GM19397 (cell line): ENCODE data around the gene RNF152.

Experiments used
- ATAC-seq: cut with Tn5 transposase; IDR thresholded peaks from one replicate; pipeline ENCODE4 v1.9.1; 2021; ENCODE audit warnings: mild to moderate bottlenecking, moderate library complexity; ENCODE audit not compliant: unreplicated experiment

The RNF152 gene

DNA sequence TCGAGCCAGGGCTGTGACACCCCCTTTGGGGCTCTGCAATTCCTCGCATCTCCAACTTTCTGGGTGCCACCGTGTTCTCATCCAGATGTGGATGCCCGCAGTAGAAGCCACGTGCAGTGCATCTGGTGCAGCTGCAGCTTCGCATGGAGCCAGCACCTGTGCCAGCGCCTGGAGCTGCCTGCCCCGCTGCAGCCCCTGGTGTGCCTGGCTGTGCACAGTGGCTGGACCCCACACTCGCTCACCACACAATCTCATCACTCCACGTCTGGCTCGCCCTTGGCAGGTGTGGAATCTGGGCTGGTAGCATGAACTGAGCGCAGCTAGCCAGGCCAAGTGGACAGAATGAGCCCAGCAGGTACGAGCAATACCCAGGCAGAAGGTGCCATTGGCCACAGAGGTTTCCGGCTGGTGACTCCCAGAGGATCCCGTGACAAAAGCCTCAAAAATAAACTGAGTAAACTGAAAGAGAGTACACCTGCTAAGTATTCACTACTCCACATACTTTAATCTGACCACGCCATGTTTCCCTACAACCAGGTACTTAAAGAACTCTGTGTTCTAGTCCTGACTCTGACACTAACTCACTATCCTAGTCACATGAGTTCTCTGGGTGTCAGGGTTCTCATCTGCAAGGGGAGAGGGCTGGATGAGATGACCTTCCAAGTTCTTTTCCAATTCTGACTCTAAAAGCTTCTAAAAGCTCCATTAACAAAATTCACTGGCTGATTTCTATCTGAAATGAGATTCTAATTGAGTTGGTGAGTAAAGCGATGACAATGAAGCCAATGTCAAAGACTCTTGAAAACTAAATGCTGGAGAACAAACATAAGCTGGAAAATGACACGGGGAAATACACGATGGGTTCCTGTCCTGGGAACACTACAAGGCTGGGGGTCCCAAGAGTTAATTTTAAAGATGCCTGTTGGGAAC, 37.1 kb downstream of the RNF152 start:
- ATAC-seq = no peak

- no peak for ATAC-seq
Observed at GRCh38 chr18:61854578-61855448, 38.0 kb downstream of the RNF152 start.

- ATAC-seq = no peak
Observed at GRCh38 chr18:61853855-61854254, 39.0 kb downstream of the RNF152 start.

GRCh38 chr18:61852496-61852895, 40.3 kb downstream of the RNF152 start:
- ATAC-seq = no peak

DNA sequence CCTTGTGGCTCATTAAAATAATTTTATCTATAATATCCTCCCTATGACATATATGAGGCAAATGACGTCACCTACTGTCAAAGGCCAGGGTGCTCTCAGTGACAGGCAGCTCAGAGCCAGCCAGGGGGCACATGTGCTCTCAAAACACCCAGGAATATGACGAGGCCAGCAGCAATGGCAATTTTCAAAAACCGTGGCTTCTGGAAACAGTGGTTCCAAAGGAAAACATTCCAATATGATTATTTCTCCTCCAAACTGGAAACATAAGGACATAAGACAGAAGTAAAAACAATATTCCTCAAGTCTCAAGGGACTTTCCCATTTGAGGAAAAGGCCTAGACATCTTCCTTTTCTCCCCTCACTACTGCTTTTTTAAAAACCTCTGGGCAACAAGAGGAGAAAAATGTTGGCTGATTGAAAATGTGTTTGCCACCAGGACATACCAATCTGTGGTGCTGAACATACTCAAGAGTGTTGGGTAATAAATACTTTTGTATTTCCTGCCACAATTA, 40.8 kb downstream of the RNF152 start:
- ATAC-seq = no peak

- no peak for ATAC-seq
Observed at GRCh38 chr18:61851279-61851678, 41.5 kb downstream of the RNF152 start.

DNA sequence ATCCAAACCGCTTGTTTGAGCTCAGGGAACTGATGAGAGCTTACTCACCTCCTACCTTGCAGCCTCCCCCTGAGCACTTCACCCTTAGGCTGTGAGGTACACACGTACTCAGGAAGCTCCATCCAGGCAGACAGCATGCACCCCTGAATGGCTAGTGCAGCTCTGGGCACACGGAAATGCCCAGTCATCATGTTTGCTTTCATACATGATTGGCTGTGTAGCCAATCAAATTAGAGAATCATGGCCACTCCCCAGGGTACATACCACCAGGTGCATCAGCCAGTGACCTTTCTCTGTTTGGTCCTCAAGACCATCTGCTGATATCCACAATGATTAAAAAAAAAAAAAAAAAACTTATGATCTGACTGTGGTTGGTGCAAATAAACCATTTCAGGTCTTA, 42.1 kb downstream of the RNF152 start:
- ATAC-seq = no peak

- no peak for ATAC-seq
Observed at GRCh38 chr18:61847164-61847791, 45.5 kb downstream of the RNF152 start.

GRCh38 chr18:61845197-61845596, 47.6 kb downstream of the RNF152 start:
- ATAC-seq = no peak

DNA sequence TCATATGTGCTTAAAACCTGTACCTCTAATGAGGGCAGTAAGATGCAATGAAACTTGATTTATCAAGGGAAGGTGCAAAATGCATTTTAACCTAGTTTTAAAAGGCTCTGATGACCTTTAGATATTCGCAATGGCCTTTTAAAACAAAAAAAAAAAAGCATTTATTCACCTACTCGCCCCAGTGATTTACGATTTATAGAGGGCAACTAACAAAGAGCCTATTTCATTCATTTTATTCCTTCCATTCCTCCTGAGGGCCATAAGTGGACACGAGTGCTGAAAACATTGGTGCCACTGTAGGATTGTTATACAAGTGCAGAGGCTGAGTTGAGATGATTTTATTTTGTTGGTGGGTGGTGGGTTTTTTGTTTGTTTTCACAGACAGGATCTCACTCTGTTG, 48.1 kb downstream of the RNF152 start:
- ATAC-seq = no peak

DNA sequence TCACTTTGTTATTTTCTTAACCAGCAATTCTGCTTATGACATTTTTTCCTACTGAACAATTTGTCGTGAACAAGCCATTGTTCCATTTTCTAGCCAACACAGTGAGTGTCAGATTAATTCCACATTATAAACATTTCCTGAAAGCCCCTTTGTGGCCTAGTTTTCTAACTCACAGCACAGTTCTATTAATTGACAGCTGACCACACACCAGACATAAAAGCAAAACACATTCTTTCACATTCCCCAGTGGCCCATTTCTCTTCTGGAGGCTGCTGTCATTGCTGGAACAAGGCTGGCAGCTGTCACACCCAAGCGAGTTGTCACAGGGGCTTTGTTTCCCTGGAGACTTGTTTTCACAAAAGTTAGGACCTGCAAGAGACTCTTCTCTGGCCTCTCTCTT, 50.7 kb downstream of the RNF152 start:
- ATAC-seq = no peak

DNA sequence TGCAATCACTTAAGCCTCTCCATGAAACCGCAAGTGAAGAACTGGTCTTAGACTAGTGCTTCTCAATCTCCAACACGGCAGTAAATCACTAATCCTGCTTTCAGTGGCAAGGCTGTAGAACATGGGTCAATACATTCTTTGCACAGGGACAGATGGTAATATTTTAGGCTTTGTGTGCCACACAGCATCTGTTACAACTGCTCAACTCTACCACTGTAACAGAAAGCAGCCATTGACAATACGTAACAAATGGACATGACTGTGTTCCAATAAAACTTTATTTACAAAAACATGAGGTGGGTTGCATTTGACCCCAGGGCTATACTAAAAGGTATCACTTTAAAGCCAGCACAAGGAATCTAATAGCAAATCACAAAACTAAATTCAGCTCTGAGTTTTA, 51.1 kb downstream of the RNF152 start:
- no peak for ATAC-seq

GRCh38 chr18:61840324-61840723, 52.5 kb downstream of the RNF152 start:
- no peak for ATAC-seq

DNA sequence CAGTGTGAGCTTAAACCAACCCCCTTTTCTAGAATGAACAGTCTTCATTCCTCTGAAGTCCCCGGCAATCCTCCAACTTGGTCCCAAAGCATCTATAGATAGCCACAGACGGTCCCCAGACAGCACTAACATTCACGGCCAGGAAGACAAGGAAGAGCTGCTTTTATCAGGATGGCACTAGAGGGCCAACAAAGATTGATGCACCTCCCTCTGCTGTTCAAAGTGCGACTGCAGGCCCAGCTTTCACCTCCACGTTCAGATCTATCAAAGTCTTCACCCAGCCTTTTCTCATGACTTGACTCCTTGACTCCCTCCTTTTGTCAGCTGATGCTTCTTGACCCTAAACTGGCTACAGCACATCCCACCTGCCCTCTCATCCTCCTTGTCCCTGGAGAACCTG, 54.3 kb downstream of the RNF152 start:
- ATAC-seq = no peak

DNA sequence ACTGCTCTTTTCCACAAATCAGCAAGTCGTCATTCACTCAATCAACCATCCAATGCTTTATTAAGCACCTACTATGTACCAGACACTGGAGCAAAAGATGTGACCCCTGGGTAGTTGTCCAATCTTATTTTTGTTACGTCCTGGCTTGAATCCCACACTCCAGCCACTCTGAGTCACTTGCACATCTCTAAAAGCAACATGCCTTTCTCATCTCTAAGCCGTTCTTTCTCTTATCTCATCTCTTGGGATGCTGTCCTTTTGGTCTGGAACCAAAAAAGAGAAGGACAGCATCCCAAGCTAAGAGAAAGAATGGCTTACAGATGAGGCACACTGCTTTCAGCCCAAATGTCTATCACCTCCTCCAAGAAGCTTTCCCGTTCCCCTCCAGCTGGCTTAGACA, 58.8 kb downstream of the RNF152 start:
- ATAC-seq = no peak

DNA sequence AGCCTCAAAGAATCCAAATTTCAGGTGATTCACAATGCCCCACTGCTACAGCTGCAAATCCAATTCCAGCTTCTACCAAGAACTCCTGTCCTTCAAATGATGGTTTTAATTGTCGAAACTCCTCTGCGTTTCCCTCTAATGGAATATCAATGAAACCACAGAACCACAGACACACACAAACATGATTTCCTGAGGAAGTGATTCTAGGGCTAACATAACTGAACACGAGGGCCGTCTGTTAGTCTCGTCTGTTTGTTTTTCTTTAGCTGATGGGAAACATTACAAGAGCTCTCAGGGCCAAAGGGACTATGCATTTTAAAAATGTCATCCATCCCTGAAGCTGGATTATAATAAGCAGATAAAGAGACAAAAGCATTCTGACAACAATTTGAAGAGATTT, 59.4 kb downstream of the RNF152 start:
- no peak for ATAC-seq

GRCh38 chr18:61832858-61833257, 59.9 kb downstream of the RNF152 start:
- no peak for ATAC-seq

DNA sequence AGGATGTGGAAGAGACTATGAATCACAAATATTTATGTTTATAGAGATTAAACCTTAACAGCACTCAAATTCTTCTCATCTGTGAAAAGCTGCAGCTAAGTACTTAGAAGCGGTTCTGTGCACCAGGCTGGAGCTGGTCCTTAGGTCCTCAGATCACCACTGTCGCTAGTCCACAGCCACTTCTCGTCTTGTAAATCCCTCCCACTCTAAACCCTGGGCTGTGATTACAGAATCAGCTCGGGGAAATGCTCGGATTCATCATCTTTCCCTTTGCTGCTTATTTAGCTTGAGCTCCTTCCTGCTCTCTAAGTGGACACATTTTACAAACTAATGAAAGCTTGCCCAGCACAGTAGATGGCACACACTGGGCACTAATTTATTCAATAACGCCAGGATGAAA, 61.7 kb downstream of the RNF152 start:
- ATAC-seq = no peak

DNA sequence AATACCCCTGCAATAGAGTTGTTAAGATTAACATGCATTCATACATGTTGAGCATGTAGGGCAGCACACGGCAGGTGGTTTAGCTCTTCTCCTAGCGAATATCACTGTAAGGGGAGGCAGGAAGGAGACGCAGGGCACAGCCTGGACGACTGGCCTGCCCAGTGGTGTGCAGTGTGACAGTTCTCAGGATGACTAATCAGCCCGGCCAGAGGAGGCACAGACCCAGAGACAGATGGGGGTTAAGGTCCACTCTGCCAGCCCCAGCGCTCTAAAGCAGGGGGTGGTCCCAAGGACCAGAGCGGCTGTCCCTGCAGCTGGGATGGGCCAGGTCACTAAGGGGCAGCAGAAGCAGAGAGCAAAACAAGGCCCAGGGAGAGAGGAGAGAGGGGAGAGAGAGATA, 63.7 kb downstream of the RNF152 start:
- ATAC-seq = no peak

- no peak for ATAC-seq
Observed at GRCh38 chr18:61827591-61827990, 65.2 kb downstream of the RNF152 start.

DNA sequence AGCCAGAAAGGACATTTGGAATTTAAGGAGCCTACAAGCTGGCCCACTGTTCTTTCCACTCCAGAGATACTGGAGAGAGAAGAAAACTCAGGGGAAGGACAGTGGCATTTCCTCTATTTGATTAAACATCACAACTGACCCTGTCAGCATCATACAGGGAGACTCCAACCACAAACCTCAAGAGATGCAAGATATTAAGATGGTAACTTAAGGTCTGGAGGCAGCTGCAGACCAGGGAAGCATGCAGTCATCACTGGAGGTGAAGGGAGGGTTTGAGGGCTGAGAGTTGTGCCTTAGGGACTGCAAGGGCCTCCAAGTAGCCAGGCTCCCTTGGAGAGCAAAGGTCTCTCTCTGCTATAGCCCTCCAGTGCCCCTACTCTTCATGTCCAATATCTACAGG, 67.4 kb downstream of the RNF152 start:
- no peak for ATAC-seq
